Stomach (tissue), 4 donors: ENCODE data around the gene WDR12.

Source experiments
- CTCF ChIP-seq, 7 experiments: fragments of 450-650 bp in 4 of 7; fragments of 200-600 bp in 3 of 7; sonication (generic) in 3 of 7; IDR thresholded peaks; one replicate each; pipeline ENCODE4 v1.5.1; 2016 to 2019; ENCODE audit warnings: antibody characterized with exemption in 7 of 7, control low read depth in 2 of 7, mild to moderate bottlenecking in 1 of 7
- POLR2AphosphoS5 ChIP-seq, 3 donors: sonication (generic); formaldehyde crosslinking; IDR thresholded peaks; one replicate each; pipeline ENCODE4 v1.6.1; 2016; ENCODE audit warnings: antibody characterized with exemption in 3 of 3

- no peak for TF ChIP-seq CTCF (IDR thresholded peaks at IDR 0.05)
- no peak for TF ChIP-seq POLR2AphosphoS5 (IDR thresholded peaks at IDR 0.05)
Observed at GRCh38 chr2:202844656-202845055, 66.8 kb downstream of the WDR12 start.
